HG03457 (cell line): ENCODE measurements around the gene PLEKHB2.
"Not testable (repeated sequence)": the region's sequence is repeated elsewhere in the genome, so short reads cannot be mapped to it uniquely, and the experiment has no call there.

Source experiments
- ATAC-seq: cut with Tn5 transposase; IDR thresholded peaks from one replicate; pipeline ENCODE4 v1.9.1; 2021; ENCODE audit warnings: moderate number of reproducible peaks; ENCODE audit not compliant: unreplicated experiment

Gene PLEKHB2

GRCh38 chr2:131093696-131094462, 11.3 kb upstream of the PLEKHB2 start:
- ATAC-seq, result peak; percentile 54

- no peak for ATAC-seq
Observed at GRCh38 chr2:131094463-131095281, 10.5 kb upstream of the PLEKHB2 start.

- ATAC-seq, result no peak
Observed at GRCh38 chr2:131103165-131103564, 2.0 kb upstream of the PLEKHB2 start.

- peak; percentile 58 for ATAC-seq
Observed at GRCh38 chr2:131104487-131105155, 515 bp upstream of the PLEKHB2 start.

GRCh38 chr2:131105950-131106801, 1.0 kb downstream of the PLEKHB2 start:
- ATAC-seq, result peak; percentile 34

- no peak for ATAC-seq
Observed at GRCh38 chr2:131112529-131112928, 7.4 kb downstream of the PLEKHB2 start.

- no peak for ATAC-seq
Observed at GRCh38 chr2:131113566-131114227, 8.6 kb downstream of the PLEKHB2 start.

- ATAC-seq, result not testable (repeated sequence)
Observed at GRCh38 chr2:131114950-131115349, 9.8 kb downstream of the PLEKHB2 start.

- no peak for ATAC-seq
Observed at GRCh38 chr2:131115752-131116151, 10.6 kb downstream of the PLEKHB2 start.

GRCh38 chr2:131120815-131121317, 15.7 kb downstream of the PLEKHB2 start:
- ATAC-seq, result no peak

- no peak for ATAC-seq
Observed at GRCh38 chr2:131121464-131121863, 16.3 kb downstream of the PLEKHB2 start.

- ATAC-seq, result no peak
Observed at GRCh38 chr2:131122496-131122895, 17.4 kb downstream of the PLEKHB2 start.

- ATAC-seq, result no peak
Observed at GRCh38 chr2:131123192-131123591, 18.1 kb downstream of the PLEKHB2 start.

- no peak for ATAC-seq
Observed at GRCh38 chr2:131125195-131125757, 20.1 kb downstream of the PLEKHB2 start.

GRCh38 chr2:131126436-131126835, 21.3 kb downstream of the PLEKHB2 start:
- no peak for ATAC-seq

GRCh38 chr2:131127076-131127475, 21.9 kb downstream of the PLEKHB2 start:
- ATAC-seq, result no peak

- no peak for ATAC-seq
Observed at GRCh38 chr2:131127981-131128380, 22.8 kb downstream of the PLEKHB2 start.

GRCh38 chr2:131130298-131130596, 25.1 kb downstream of the PLEKHB2 start:
- no peak for ATAC-seq

GRCh38 chr2:131132729-131133128, 27.6 kb downstream of the PLEKHB2 start:
- no peak for ATAC-seq

GRCh38 chr2:131140581-131140980, 35.4 kb downstream of the PLEKHB2 start:
- no peak for ATAC-seq
